Uterus (tissue), 2 donors: Measurements from ENCODE around the gene LANCL3.

Experiments
- CTCF ChIP-seq, 4 experiments: fragments of 200-600 bp in 2 of 4; fragments of 450-650 bp in 2 of 4; sonication (generic) in 2 of 4; IDR thresholded peaks; one replicate each; pipeline ENCODE4 v1.5.1; 2016 to 2019; ENCODE audit warnings: antibody characterized with exemption in 4 of 4, mild to moderate bottlenecking in 2 of 4, moderate library complexity in 1 of 4
- POLR2A ChIP-seq, 2 donors: fragments of 450-650 bp; IDR thresholded peaks; one replicate each; pipeline ENCODE4 v1.6.1; 2016; ENCODE audit warnings: antibody characterized with exemption in 2 of 2, mild to moderate bottlenecking in 1 of 2, moderate library complexity in 1 of 2

- no peak for TF ChIP-seq CTCF (IDR thresholded peaks at IDR 0.05)
- no peak for TF ChIP-seq POLR2A (IDR thresholded peaks at IDR 0.05)
Observed at GRCh38 chrX:37701588-37701987, 130.1 kb downstream of the LANCL3 start.
